OCI-LY1 (cell line): ENCODE data around the gene SMARCAD1.

Source experiments
- H2AFZ ChIP-seq: fragments of 200-600 bp; sonication (generic), shearing (Covaris generic); 2 replicates; pipeline ENCODE4 v1.6.0; 2014; ENCODE audit warnings: antibody characterized with exemption, mild to moderate bottlenecking, low read length
- H3F3A ChIP-seq: fragments of 200-600 bp; sonication (generic), shearing (Covaris generic); 2 replicates; pipeline ENCODE4 v1.6.0; 2014; ENCODE audit warnings: mild to moderate bottlenecking, antibody characterized with exemption, low read length, moderate library complexity; ENCODE audit not compliant: insufficient read depth
- H3K27ac ChIP-seq: fragments of 200-600 bp; sonication (generic); 2 replicates; pipeline ENCODE4 v1.5.1; 2014; ENCODE audit warnings: low read length, mixed run types, mild to moderate bottlenecking, low read depth; ENCODE audit not compliant: poor library complexity, severe bottlenecking
- H3K27me3 ChIP-seq: fragments of 200-600 bp; sonication (generic); 2 replicates; pipeline ENCODE4 v1.6.0; 2014; ENCODE audit warnings: antibody characterized with exemption, mild to moderate bottlenecking, low read length, moderate library complexity; ENCODE audit not compliant: insufficient read depth
- H3K36me3 ChIP-seq: fragments of 200-600 bp; sonication (generic); 2 replicates; pipeline ENCODE4 v1.6.1; 2014; ENCODE audit warnings: mild to moderate bottlenecking, antibody characterized with exemption, low read length, moderate library complexity, mixed read lengths; ENCODE audit not compliant: insufficient read depth
- H3K4me1 ChIP-seq: fragments of 200-600 bp; sonication (generic); 2 replicates; pipeline ENCODE4 v1.5.1; 2014; ENCODE audit warnings: mild to moderate bottlenecking, low read length, moderate library complexity; ENCODE audit not compliant: insufficient read depth, severe bottlenecking
- H3K4me2 ChIP-seq: fragments of 200-600 bp; sonication (generic), shearing (Covaris generic); 2 replicates; pipeline ENCODE4 v1.6.1; 2014; ENCODE audit warnings: low read length
- H3K4me3 ChIP-seq: fragments of 200-600 bp; sonication (generic); 2 replicates; pipeline ENCODE4 v1.5.1; 2014; ENCODE audit warnings: low read length, low read depth, mild to moderate bottlenecking, mixed read lengths; ENCODE audit not compliant: poor library complexity, severe bottlenecking
- H3K79me2 ChIP-seq: fragments of 200-600 bp; shearing (Covaris generic); 2 replicates; pipeline ENCODE4 v1.6.1; 2016; ENCODE audit warnings: mixed run types, low read length, mixed read lengths; ENCODE audit not compliant: insufficient read depth
- H3K9ac ChIP-seq: fragments of 200-600 bp; sonication (generic), shearing (Covaris generic); 2 replicates; pipeline ENCODE4 v1.6.1; 2014; ENCODE audit warnings: mild to moderate bottlenecking, low read length, mixed read lengths
- H3K9me2 ChIP-seq: fragments of 200-600 bp; sonication (generic), shearing (Covaris generic); 2 replicates; pipeline ENCODE4 v1.6.1; 2014; ENCODE audit warnings: low read depth, mild to moderate bottlenecking, low read length, mixed read lengths
- H3K9me3 ChIP-seq: fragments of 200-600 bp; shearing (Covaris generic); 2 replicates; pipeline ENCODE4 v1.6.1; 2014; ENCODE audit warnings: low read length, mixed read lengths
- H4K20me1 ChIP-seq: fragments of 200-600 bp; sonication (generic), shearing (Covaris generic); 2 replicates; pipeline ENCODE4 v1.6.0; 2016; ENCODE audit warnings: mild to moderate bottlenecking, low read length; ENCODE audit not compliant: insufficient read depth
- CTCF ChIP-seq: fragments of 200-600 bp; sonication (generic), shearing (Covaris generic); IDR thresholded peaks from 2 replicates; pipeline ENCODE4 v1.5.1; 2017; ENCODE audit warnings: mild to moderate bottlenecking, antibody characterized with exemption, low read length, moderate library complexity, mixed read lengths
- EZH2 ChIP-seq: fragments of 200-600 bp; sonication (generic), shearing (Covaris generic); IDR thresholded peaks from 2 replicates; pipeline ENCODE4 v1.8.0; 2017; ENCODE audit warnings: borderline replicate concordance, mixed run types, mild to moderate bottlenecking, antibody characterized with exemption, low read length, moderate library complexity, mixed read lengths

Gene SMARCAD1

GRCh38 chr4:94177822-94178221 is 29.8 kb upstream of the SMARCAD1 start:
- Histone ChIP-seq H3K9ac (no peak overlapping the region), H3K4me2 (no peak overlapping the region), H3K4me3 (no peak overlapping the region), H3K79me2 (no peaks in the 10 kb centered on the region), H3K4me1 (no peaks in the 10 kb centered on the region), H3K36me3 (no peaks in the 10 kb centered on the region), H3F3A (no peaks in the 10 kb centered on the region), H3K27ac (no peak overlapping the region), H2AFZ (no peak overlapping the region), H3K9me2 (no peaks in the 10 kb centered on the region), H4K20me1 (no peaks in the 10 kb centered on the region), H3K27me3 (no peaks in the 10 kb centered on the region), H3K9me3 (no peaks in the 10 kb centered on the region)
- TF ChIP-seq CTCF (no peak), EZH2 (no peak)

GRCh38 chr4:94181815-94182214 is 25.9 kb upstream of the SMARCAD1 start:
- no peak for TF ChIP-seq EZH2
- no peak for TF ChIP-seq CTCF
- H3K9me3 ChIP-seq = no peaks in the 10 kb centered on the region

GRCh38 chr4:94202769-94203168 is 4.9 kb upstream of the SMARCAD1 start:
- Histone ChIP-seq H2AFZ (no peak overlapping the region), H3K4me3 (no peak overlapping the region), H3F3A (no peaks in the 10 kb centered on the region), H3K4me1 (no peaks in the 10 kb centered on the region), H3K27ac (no peak overlapping the region), H3K9me3 (peaks cover 4% of the 10 kb centered on the region; the same call in 1 of the 2 replicates), H3K36me3 (no peaks in the 10 kb centered on the region), H3K79me2 (no peaks in the 10 kb centered on the region), H3K27me3 (no peaks in the 10 kb centered on the region), H4K20me1 (no peaks in the 10 kb centered on the region), H3K9ac (no peak overlapping the region), H3K4me2 (no peak overlapping the region), H3K9me2 (no peaks in the 10 kb centered on the region)
- TF ChIP-seq EZH2 (no peak), CTCF (no peak)

More at GRCh38 chr4:94181815-94182214, 25.9 kb upstream of the SMARCAD1 start:
- Histone ChIP-seq H3K27ac (no peak overlapping the region), H4K20me1 (no peaks in the 10 kb centered on the region), H3F3A (no peaks in the 10 kb centered on the region), H3K36me3 (no peaks in the 10 kb centered on the region), H2AFZ (no peak overlapping the region), H3K9ac (no peak overlapping the region), H3K4me3 (no peak overlapping the region), H3K27me3 (no peaks in the 10 kb centered on the region), H3K9me2 (no peaks in the 10 kb centered on the region), H3K4me1 (no peaks in the 10 kb centered on the region), H3K79me2 (no peaks in the 10 kb centered on the region), H3K4me2 (no peak overlapping the region)
